Breast epithelium (tissue), 4 donors: ENCODE results near the gene RIN1. TPM values are rescaled to one million over a fixed set of nuclear protein-coding genes. Genes with fewer than 3 reads are reported as not detected.
"Not testable (repeated sequence)": the region's sequence is repeated elsewhere in the genome, so short reads cannot be mapped to it uniquely, and the experiment has no call there.

Experiments
- DNase-seq, 2 donors: peaks; one replicate each; pipeline ENCODE4 v3.0.0-alpha.2; 2019; ENCODE audit warnings: low spot score in 2 of 2
- H3K27ac ChIP-seq, 2 donors: fragments of 200-600 bp; sonication (generic) in 1 of 2; one replicate each; pipeline ENCODE4 v1.5.1; 2016 to 2019; ENCODE audit warnings: mild to moderate bottlenecking in 1 of 2
- H3K27me3 ChIP-seq, 2 donors: fragments of 200-600 bp; sonication (generic) in 1 of 2; one replicate each; pipeline versions ENCODE4 v1.5.1 to v1.6.0; 2017 to 2019; ENCODE audit warnings: control low read depth in 1 of 2, mild to moderate bottlenecking in 1 of 2
- H3K36me3 ChIP-seq: fragments of 200-600 bp; one replicate; pipeline ENCODE4 v1.5.1; 2019
- H3K4me1 ChIP-seq, 2 donors: fragments of 200-600 bp; sonication (generic); one replicate each; pipeline ENCODE4 v1.5.1; 2016 to 2019; ENCODE audit warnings: control low read depth in 1 of 2
- H3K4me3 ChIP-seq, 3 donors: fragments of 200-600 bp; sonication (generic); 1 replicate in 2 of 3; 2 replicates in 1 of 3; pipeline ENCODE4 v1.5.1; 2016 to 2019; ENCODE audit warnings: mild to moderate bottlenecking in 3 of 3, moderate library complexity in 2 of 3
- H3K9me3 ChIP-seq, 2 donors: fragments of 200-600 bp; sonication (generic) in 1 of 2; one replicate each; pipeline ENCODE4 v1.5.1; 2016 to 2019; ENCODE audit warnings: control low read depth in 1 of 2
- CTCF ChIP-seq, 3 donors: fragments of 450-650 bp; IDR thresholded peaks; one replicate each; pipeline ENCODE4 v1.5.1; 2016 to 2017; ENCODE audit warnings: antibody characterized with exemption in 3 of 3, mild to moderate bottlenecking in 3 of 3, moderate library complexity in 3 of 3
- POLR2A ChIP-seq: fragments of 450-650 bp; IDR thresholded peaks from one replicate; pipeline ENCODE4 v1.6.1; 2016; ENCODE audit warnings: antibody characterized with exemption, mild to moderate bottlenecking, moderate library complexity
- POLR2AphosphoS5 ChIP-seq, 3 donors: sonication (generic); formaldehyde crosslinking; IDR thresholded peaks; one replicate each; pipeline ENCODE4 v1.6.1; 2017; ENCODE audit warnings: antibody characterized with exemption in 3 of 3
- intact Hi-C: fragments of 100-400 bp; cut with DNase I; formaldehyde crosslinking; loops from one replicate; pipeline ENCODE4 v1.15.1; 2023; ENCODE audit warnings: low total_unique reads
- total RNA-seq, 3 donors: library from RNA; depleted of rRNA; stranded (reverse); fragments of >200 nt; gene quantifications; one replicate each; pipeline ENCODE4 v1.1.0, GENCODE V29; 2016

RIN1 gene
- 1 to 10 TPM; 3.2 to 6.6 (median 5.2) TPM for total RNA-seq

- Histone ChIP-seq H3K27me3 (no peaks in the 10 kb centered on the region), H3K4me3 (peak within 1 kb of the TSS; percentile 68 to 80 (median 70)), H3K9me3 (no peaks in the 10 kb centered on the region), H3K27ac (peak within 1 kb of the TSS; percentile 66 to 83), H3K36me3 (peaks cover 10% of the 10 kb centered on the region), H3K4me1 (peaks cover 0 to 8% of the 10 kb centered on the region in 2 donors)
- intact Hi-C loops = loop anchor here (1.0 kb wide), 1 partner anchor 80 kb away; no protein-coding TSS in a partner anchor
- DNase-seq = peak in 1 of 2 donors; percentile 77
- peak in 1 of 3 donors; percentile 20 for TF ChIP-seq CTCF (IDR thresholded peaks at IDR 0.05)
- TF ChIP-seq POLR2A = peak; percentile 20
- TF ChIP-seq POLR2AphosphoS5 (IDR thresholded peaks at IDR 0.05) = peak in 1 of 3 donors; percentile 53
Measured at GRCh38 chr11:66336234-66337102, at the start of gene RIN1. Gene RIN1 (minus strand): TSS chr11:66336434. CDS start chr11:66336402, 32 bp downstream.

GRCh38 chr11:66384316-66384715 lies 48.1 kb upstream of the RIN1 start:
- H3K36me3 ChIP-seq, intact Hi-C loops, H3K27me3 ChIP-seq, DNase-seq, H3K4me1 ChIP-seq, H3K27ac ChIP-seq, H3K9me3 ChIP-seq, H3K4me3 ChIP-seq: not testable (repeated sequence)

- intact Hi-C loops, H3K27ac ChIP-seq, H3K36me3 ChIP-seq, DNase-seq, H3K27me3 ChIP-seq, H3K4me3 ChIP-seq, H3K9me3 ChIP-seq, H3K4me1 ChIP-seq: not testable (repeated sequence)
Measured at GRCh38 chr11:66380264-66380663, 44.0 kb upstream of the RIN1 start.

GRCh38 chr11:66373690-66374287 lies 37.6 kb upstream of the RIN1 start:
- DNase-seq, H3K4me1 ChIP-seq, H3K27me3 ChIP-seq, H3K4me3 ChIP-seq, H3K9me3 ChIP-seq, H3K36me3 ChIP-seq, H3K27ac ChIP-seq, intact Hi-C loops: not testable (repeated sequence)

- Histone ChIP-seq H3K4me3 (no peak overlapping the region), H3K4me1 (no peaks in the 10 kb centered on the region), H3K9me3 (no peaks in the 10 kb centered on the region), H3K36me3 (no peaks in the 10 kb centered on the region), H3K27ac (no peak overlapping the region), H3K27me3 (no peaks in the 10 kb centered on the region)
- TF ChIP-seq CTCF (IDR thresholded peaks at IDR 0.05) (no peak), POLR2AphosphoS5 (IDR thresholded peaks at IDR 0.05) (no peak), POLR2A (no peak)
- peak in 1 of 2 donors; percentile 26 for DNase-seq
- intact Hi-C loops = no loop called here
Measured at GRCh38 chr11:66373265-66373664, 37.0 kb upstream of the RIN1 start.

- no peaks in the 10 kb centered on the region for H3K36me3 ChIP-seq
- H3K4me1 ChIP-seq = no peaks in the 10 kb centered on the region
- H3K27me3 ChIP-seq = no peaks in the 10 kb centered on the region
- no peaks in the 10 kb centered on the region for H3K9me3 ChIP-seq
- H3K4me3 ChIP-seq = peak within 1 kb of the TSS; percentile 61 to 89 (median 77)
- intact Hi-C loops = no loop called here
- TF ChIP-seq POLR2A (peak; percentile 8), CTCF (IDR thresholded peaks at IDR 0.05) (no peak)
- peak; percentile 75 to 88 for DNase-seq
- peak within 1 kb of the TSS; percentile 89 to 90 for H3K27ac ChIP-seq
Measured at GRCh38 chr11:66371627-66372415, 35.6 kb upstream of the RIN1 start, which contains the start of gene SLC29A2. Gene SLC29A2 (minus strand): TSS chr11:66371760. CDS start chr11:66371591, 169 bp downstream.
